ENCODE data around the gene TREX2. TPM values are rescaled to one million over a fixed set of nuclear protein-coding genes. Genes with fewer than 3 reads are reported as not detected.

TREX2 gene
- total RNA-seq, 2 donors from 2014 or later, result 1.0 to 1.6 TPM

DNA sequence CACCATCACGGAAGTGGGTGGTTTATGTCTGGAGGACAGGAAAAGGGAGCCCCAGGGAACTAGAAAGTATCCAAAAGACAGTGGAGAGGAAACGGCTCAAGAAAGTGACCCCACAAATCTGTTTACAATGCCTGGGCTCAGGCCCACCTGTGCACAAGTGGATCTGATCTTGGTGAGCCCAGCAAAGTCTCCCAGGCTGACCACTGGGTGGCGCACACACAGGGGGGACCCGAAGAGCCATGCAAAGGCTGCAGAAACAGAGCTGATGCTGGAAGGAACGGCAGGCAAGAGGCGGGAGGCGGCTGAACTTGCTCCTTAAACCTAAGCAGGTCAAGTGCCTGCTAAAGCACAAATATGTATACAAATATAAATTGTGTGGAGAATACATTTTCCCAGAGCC is 15.0 kb upstream of the TREX2 start:
- no peak for ATAC-seq
- WGBS, 2 donors, result 29 to 70% methylated on average over 2 to 5 of the region's 7 CpGs
- TF ChIP-seq, protein P1, sequence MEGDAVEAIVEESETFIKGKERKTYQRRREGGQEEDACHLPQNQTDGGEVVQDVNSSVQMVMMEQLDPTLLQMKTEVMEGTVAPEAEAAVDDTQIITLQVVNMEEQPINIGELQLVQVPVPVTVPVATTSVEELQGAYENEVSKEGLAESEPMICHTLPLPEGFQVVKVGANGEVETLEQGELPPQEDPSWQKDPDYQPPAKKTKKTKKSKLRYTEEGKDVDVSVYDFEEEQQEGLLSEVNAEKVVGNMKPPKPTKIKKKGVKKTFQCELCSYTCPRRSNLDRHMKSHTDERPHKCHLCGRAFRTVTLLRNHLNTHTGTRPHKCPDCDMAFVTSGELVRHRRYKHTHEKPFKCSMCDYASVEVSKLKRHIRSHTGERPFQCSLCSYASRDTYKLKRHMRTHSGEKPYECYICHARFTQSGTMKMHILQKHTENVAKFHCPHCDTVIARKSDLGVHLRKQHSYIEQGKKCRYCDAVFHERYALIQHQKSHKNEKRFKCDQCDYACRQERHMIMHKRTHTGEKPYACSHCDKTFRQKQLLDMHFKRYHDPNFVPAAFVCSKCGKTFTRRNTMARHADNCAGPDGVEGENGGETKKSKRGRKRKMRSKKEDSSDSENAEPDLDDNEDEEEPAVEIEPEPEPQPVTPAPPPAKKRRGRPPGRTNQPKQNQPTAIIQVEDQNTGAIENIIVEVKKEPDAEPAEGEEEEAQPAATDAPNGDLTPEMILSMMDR (IDR thresholded peaks at IDR 0.05), result peak; percentile 27 to 44 (median 40)
- no peak for TF ChIP-seq POLR2A (IDR thresholded peaks at IDR 0.05)
- no peaks in the 10 kb centered on the region for H3K9me3 ChIP-seq
- DNase-seq, result peak; percentile 29 to 44 (median 38)
- H3K4me3 ChIP-seq, result no peak overlapping the region
- H3K36me3 ChIP-seq (replicated peaks in 1 of 2; ENCODE audit: insufficient read depth in 1 of 2, low read depth in 2 of 2), result no peaks in the 10 kb centered on the region
- intact Hi-C loops (cut with DNase I), result no loop called here
- no peak overlapping the region for H3K27ac ChIP-seq
- no peaks in the 10 kb centered on the region for H3K27me3 ChIP-seq
- H3K4me1 ChIP-seq, result no peaks in the 10 kb centered on the region

DNA sequence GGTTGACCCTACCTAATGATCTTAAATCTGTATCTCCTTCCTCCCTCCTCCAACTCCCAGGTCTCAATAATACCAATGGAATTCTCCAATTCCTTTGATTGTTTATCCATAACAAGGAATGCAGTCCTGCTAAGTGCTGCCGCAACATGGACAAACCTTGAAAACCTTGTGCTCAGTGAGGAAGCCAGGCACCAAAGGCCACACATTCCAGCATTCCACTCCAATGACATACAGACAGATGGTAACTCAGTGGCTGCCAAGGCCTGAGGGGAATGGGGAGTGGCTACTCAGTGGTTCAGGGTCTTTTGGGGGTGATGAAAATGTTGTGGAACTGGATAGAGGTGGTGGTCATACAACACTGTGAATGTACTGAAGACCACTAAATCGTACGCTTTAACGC is 14.1 kb upstream of the TREX2 start:
- intact Hi-C loops (cut with DNase I), result no loop called here
- TF ChIP-seq POLR2A (IDR thresholded peaks at IDR 0.05), result no peak
- TF ChIP-seq, protein P1 (IDR thresholded peaks at IDR 0.05), result no peak
- DNase-seq, result no peak
- Histone ChIP-seq H3K27me3 (no peaks in the 10 kb centered on the region), H3K4me1 (no peaks in the 10 kb centered on the region), H3K4me3 (no peak overlapping the region), H3K36me3 (replicated peaks in 1 of 2; ENCODE audit: insufficient read depth in 1 of 2, low read depth in 2 of 2) (no peaks in the 10 kb centered on the region), H3K9me3 (no peaks in the 10 kb centered on the region), H3K27ac (no peak overlapping the region)
- ATAC-seq, result no peak
- WGBS, 2 donors, result 78 to 89% methylated on average over 3 to 4 of the region's 4 CpGs

DNA sequence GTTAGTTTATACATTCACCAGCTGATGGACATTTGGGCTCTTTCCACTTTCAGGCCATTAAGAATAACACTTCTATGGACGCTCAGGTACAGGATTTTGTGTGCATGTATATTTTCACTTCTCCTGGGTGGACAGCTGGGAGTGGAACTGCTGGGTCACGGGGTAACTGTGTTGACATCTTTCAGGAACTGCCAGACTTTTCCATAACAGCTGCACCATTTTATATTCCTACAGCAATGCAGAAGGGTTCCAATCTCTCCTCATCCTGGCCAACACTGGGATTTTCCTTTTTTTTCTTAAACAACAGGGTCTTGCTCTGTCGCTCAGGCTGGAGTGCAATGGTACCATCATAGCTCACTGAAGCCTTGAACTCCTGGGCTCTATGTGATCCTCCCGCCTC is 12.6 kb upstream of the TREX2 start:
- 83 to 93% methylated on average over 1 to 4 of the region's 4 CpGs for WGBS, 2 donors
- no peak for TF ChIP-seq POLR2A (IDR thresholded peaks at IDR 0.05)
- TF ChIP-seq, protein P1 (IDR thresholded peaks at IDR 0.05), result no peak
- no peak for ATAC-seq
- Histone ChIP-seq H3K27me3 (no peaks in the 10 kb centered on the region), H3K36me3 (replicated peaks in 1 of 2; ENCODE audit: insufficient read depth in 1 of 2, low read depth in 2 of 2) (no peaks in the 10 kb centered on the region), H3K9me3 (no peaks in the 10 kb centered on the region), H3K27ac (no peak overlapping the region), H3K4me3 (no peak overlapping the region), H3K4me1 (no peaks in the 10 kb centered on the region)
- no peak for DNase-seq
- intact Hi-C loops (cut with DNase I), result no loop called here

DNA sequence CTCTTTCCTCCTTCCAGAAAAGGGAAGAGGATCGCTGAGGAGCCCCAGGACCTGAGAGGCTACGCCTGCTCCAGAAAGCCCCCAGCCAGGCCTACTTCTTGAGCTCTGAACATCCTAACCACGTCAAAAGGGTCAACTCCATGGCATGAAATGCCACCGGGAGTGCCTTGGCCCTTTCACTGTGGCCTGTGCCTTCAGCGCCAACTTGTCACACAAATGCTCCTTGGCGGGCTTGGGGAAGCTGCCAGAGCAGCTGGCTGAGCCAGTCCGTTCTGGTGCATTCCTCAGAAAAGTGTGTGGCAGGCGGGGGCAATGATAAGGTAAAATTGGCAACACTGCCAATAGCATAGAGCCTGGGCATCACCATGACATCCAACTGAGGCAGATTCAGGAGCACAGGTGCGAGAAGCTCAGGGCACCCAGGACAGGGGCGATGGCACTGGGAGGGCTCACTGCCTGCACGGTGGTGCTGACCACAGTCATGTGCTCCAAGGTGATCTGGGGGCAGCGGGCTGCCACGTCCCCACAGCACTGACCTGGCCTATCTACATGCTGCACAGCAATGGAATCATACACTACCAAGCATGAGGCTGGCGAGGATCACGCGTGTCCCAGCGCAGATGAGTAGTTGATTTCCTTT is 12.1 kb upstream of the TREX2 start:
- Histone ChIP-seq H3K4me3 (no peak overlapping the region), H3K4me1 (no peaks in the 10 kb centered on the region), H3K9me3 (no peaks in the 10 kb centered on the region), H3K27me3 (no peaks in the 10 kb centered on the region), H3K27ac (no peak overlapping the region), H3K36me3 (replicated peaks in 1 of 2; ENCODE audit: insufficient read depth in 1 of 2, low read depth in 2 of 2) (no peaks in the 10 kb centered on the region)
- no peak for TF ChIP-seq POLR2A (IDR thresholded peaks at IDR 0.05)
- TF ChIP-seq, protein P1 (IDR thresholded peaks at IDR 0.05), result no peak
- WGBS, 2 donors, result 91 to 96% methylated on average over 9 to 17 of the region's 17 CpGs
- ATAC-seq (no peak), DNase-seq (no peak)
- intact Hi-C loops (cut with DNase I), result no loop called here
